Measurements from ENCODE around the gene HSD3B2.

- TF ChIP-seq POLR2A (IDR thresholded peaks at IDR 0.05; ENCODE audit: low read depth, low read length) (no peak), POLR2AphosphoS5 (IDR thresholded peaks at IDR 0.05; ENCODE audit: low read depth, low read length) (no peak)
These were observed 33.8 kb upstream of the HSD3B2 start for GRCh38 chr1:119380983-119381662.

All from GM12892 (cell line).